HG03558 (cell line): Measurements from ENCODE around the gene RGL3.
"Not testable (repeated sequence)": the region's sequence is repeated elsewhere in the genome, so short reads cannot be mapped to it uniquely, and the experiment has no call there.

Experiments
- ATAC-seq: cut with Tn5 transposase; IDR thresholded peaks from one replicate; pipeline ENCODE4 v1.9.1; 2021; ENCODE audit warnings: moderate number of reproducible peaks; ENCODE audit not compliant: unreplicated experiment; ENCODE audit errors: extremely low read depth

Gene RGL3

GRCh38 chr19:11422163-11423065, 3.3 kb upstream of the RGL3 start:
- no peak for ATAC-seq

GRCh38 chr19:11421371-11422098, 2.4 kb upstream of the RGL3 start:
- ATAC-seq = no peak

- no peak for ATAC-seq
These were observed 1.6 kb upstream of the RGL3 start for GRCh38 chr19:11420429-11421370.

GRCh38 chr19:11418094-11418548, 993 bp downstream of the RGL3 start:
- no peak for ATAC-seq

- no peak for ATAC-seq
These were observed 2.6 kb downstream of the RGL3 start for GRCh38 chr19:11416346-11417052.

GRCh38 chr19:11414544-11414943, 4.6 kb downstream of the RGL3 start:
- no peak for ATAC-seq

- ATAC-seq = no peak
These were observed 8.4 kb downstream of the RGL3 start for GRCh38 chr19:11410682-11411081.

GRCh38 chr19:11408591-11408990, 10.5 kb downstream of the RGL3 start:
- ATAC-seq = no peak

- ATAC-seq = not testable (repeated sequence)
These were observed 12.3 kb downstream of the RGL3 start for GRCh38 chr19:11406703-11407236.

GRCh38 chr19:11405846-11406643, 13.1 kb downstream of the RGL3 start:
- ATAC-seq = no peak

GRCh38 chr19:11404588-11405222, 14.4 kb downstream of the RGL3 start:
- no peak for ATAC-seq

- no peak for ATAC-seq
These were observed 17.1 kb downstream of the RGL3 start for GRCh38 chr19:11401808-11402543.

- ATAC-seq = no peak
These were observed 18.3 kb downstream of the RGL3 start for GRCh38 chr19:11400798-11401197.

- ATAC-seq = no peak
These were observed 19.4 kb downstream of the RGL3 start for GRCh38 chr19:11399667-11400066.

- no peak for ATAC-seq
These were observed 22.0 kb downstream of the RGL3 start for GRCh38 chr19:11397089-11397610.

GRCh38 chr19:11390933-11391680, 28.0 kb downstream of the RGL3 start:
- ATAC-seq = no peak

- no peak for ATAC-seq
These were observed 28.8 kb downstream of the RGL3 start for GRCh38 chr19:11390359-11390758.
